Neural cell (in vitro differentiated cells): ENCODE results near the gene PER2. TPM values are rescaled to one million over a fixed set of nuclear protein-coding genes. Genes with fewer than 3 reads are reported as not detected.

Experiments
- H2AFZ ChIP-seq: fragments of 200-600, 300-800 bp; sonication (generic), shearing (Covaris generic); 2 replicates; pipeline ENCODE4 v1.6.0; 2014; ENCODE audit warnings: low read depth, mild to moderate bottlenecking, antibody characterized with exemption, low read length, moderate library complexity
- H3F3A ChIP-seq: fragments of 200-600 bp; shearing (Covaris generic); 2 replicates; pipeline ENCODE4 v1.6.1; 2016; ENCODE audit warnings: mild to moderate bottlenecking, moderate library complexity, mixed read lengths, antibody characterized with exemption, low read length; ENCODE audit not compliant: insufficient read depth, poor library complexity, severe bottlenecking
- H3K27ac ChIP-seq: fragments of 200-600, 300-800 bp; sonication (generic), shearing (Covaris generic); 2 replicates; pipeline ENCODE4 v1.5.1; 2014; ENCODE audit warnings: mild to moderate bottlenecking, low read length, moderate library complexity
- H3K27me3 ChIP-seq: fragments of 300-800, 200-600 bp; sonication (generic), shearing (Covaris generic); 2 replicates; pipeline ENCODE4 v1.6.0; 2014; ENCODE audit warnings: mild to moderate bottlenecking, low read depth, low read length, moderate library complexity; ENCODE audit not compliant: insufficient read depth
- H3K36me3 ChIP-seq: fragments of 300-800, 200-600 bp; sonication (generic), shearing (Covaris generic); 2 replicates; pipeline ENCODE4 v1.5.1; 2014; ENCODE audit warnings: mild to moderate bottlenecking, antibody characterized with exemption, low read length, moderate library complexity; ENCODE audit not compliant: insufficient read depth
- H3K4me2 ChIP-seq: fragments of 300-800, 200-600 bp; sonication (generic), shearing (Covaris generic); 2 replicates; pipeline ENCODE4 v1.6.0; 2014; ENCODE audit warnings: mild to moderate bottlenecking, low read length
- H3K4me3 ChIP-seq: fragments of 300-800, 200-600 bp; sonication (generic), shearing (Covaris generic); 2 replicates; pipeline ENCODE4 v1.5.1; 2014; ENCODE audit warnings: mild to moderate bottlenecking, low read length, moderate library complexity
- H3K79me2 ChIP-seq: fragments of 200-600 bp; shearing (Covaris generic); replicated peaks from 2 replicates; pipeline ENCODE4 v1.6.0; 2014; ENCODE audit warnings: mild to moderate bottlenecking, low read length, moderate library complexity; ENCODE audit not compliant: insufficient read depth
- H3K9ac ChIP-seq: fragments of 300-800, 200-600 bp; sonication (generic), shearing (Covaris generic); 2 replicates; pipeline ENCODE4 v1.6.1; 2016; ENCODE audit warnings: mild to moderate bottlenecking, low read length, mixed read lengths
- H3K9me2 ChIP-seq: fragments of 200-600 bp; shearing (Covaris generic); 2 replicates; pipeline ENCODE4 v1.6.1; 2016; ENCODE audit warnings: mild to moderate bottlenecking, low read length, mixed read lengths; ENCODE audit not compliant: insufficient read depth
- H3K9me3 ChIP-seq: fragments of 200-600, 300-800 bp; sonication (generic), shearing (Covaris generic); 2 replicates; pipeline ENCODE4 v1.6.1; 2016; ENCODE audit warnings: mild to moderate bottlenecking, mixed run types, low read length, moderate library complexity, mixed read lengths
- H4K20me1 ChIP-seq: fragments of 200-600 bp; shearing (Covaris generic); 2 replicates; pipeline ENCODE4 v1.6.1; 2016; ENCODE audit warnings: mild to moderate bottlenecking, mixed run types; ENCODE audit not compliant: insufficient read depth
- EP300 ChIP-seq: fragments of 450-650 bp; conservative IDR thresholded peaks from 2 replicates; pipeline ENCODE4 v1.6.1; 2014; ENCODE audit warnings: antibody characterized with exemption, mild to moderate bottlenecking, moderate library complexity; ENCODE audit not compliant: poor library complexity, severe bottlenecking
- EZH2 ChIP-seq: fragments of 200-600, 300-800 bp; shearing (Covaris generic), sonication (generic); IDR thresholded peaks from 2 replicates; pipeline ENCODE4 v1.6.1; 2014; ENCODE audit warnings: antibody characterized with exemption, low read length, borderline replicate concordance, mild to moderate bottlenecking; ENCODE audit not compliant: insufficient read depth, poor library complexity, severe bottlenecking
- MXI1 ChIP-seq: fragments of 450-650 bp; conservative IDR thresholded peaks from 2 replicates; pipeline ENCODE4 v1.6.1; 2014; ENCODE audit warnings: antibody characterized with exemption, mild to moderate bottlenecking; ENCODE audit not compliant: poor library complexity, severe bottlenecking
- POLR2AphosphoS5 ChIP-seq: IDR thresholded peaks from 2 replicates; pipeline ENCODE4 v1.6.1; 2012
- RAD21 ChIP-seq: fragments of 450-650 bp; conservative IDR thresholded peaks from 2 replicates; pipeline ENCODE4 v1.6.1; 2014; ENCODE audit warnings: antibody characterized with exemption, mild to moderate bottlenecking, moderate library complexity
- SMC3 ChIP-seq: fragments of 450-650 bp; conservative IDR thresholded peaks from 2 replicates; pipeline ENCODE4 v1.6.1; 2014; ENCODE audit warnings: antibody characterized with exemption, mild to moderate bottlenecking, moderate library complexity; ENCODE audit not compliant: poor library complexity
- TAF1 ChIP-seq: IDR thresholded peaks from 2 replicates; pipeline ENCODE4 v1.6.1; 2012; ENCODE audit warnings: low read depth
- polyA plus RNA-seq: library from polyadenylated mRNA; depleted of rRNA; stranded (reverse); fragments of >200 nt; gene quantifications from 2 replicates; pipeline ENCODE4 v1.2.3, GENCODE V29; 2014
- TF ChIP-seq, protein P1 (sequence below): IDR thresholded peaks from 2 replicates; pipeline ENCODE4 v1.6.1; 2012; ENCODE audit warnings: borderline replicate concordance
- TF ChIP-seq, protein P2 (sequence below): fragments of 450-650 bp; IDR thresholded peaks from 2 replicates; pipeline ENCODE4 v1.5.1; 2014; ENCODE audit warnings: antibody characterized with exemption, mild to moderate bottlenecking, moderate library complexity; ENCODE audit not compliant: poor library complexity, severe bottlenecking

PER2 gene
- polyA plus RNA-seq, 1 donor from 2014 or later: 3.2 TPM

DNA sequence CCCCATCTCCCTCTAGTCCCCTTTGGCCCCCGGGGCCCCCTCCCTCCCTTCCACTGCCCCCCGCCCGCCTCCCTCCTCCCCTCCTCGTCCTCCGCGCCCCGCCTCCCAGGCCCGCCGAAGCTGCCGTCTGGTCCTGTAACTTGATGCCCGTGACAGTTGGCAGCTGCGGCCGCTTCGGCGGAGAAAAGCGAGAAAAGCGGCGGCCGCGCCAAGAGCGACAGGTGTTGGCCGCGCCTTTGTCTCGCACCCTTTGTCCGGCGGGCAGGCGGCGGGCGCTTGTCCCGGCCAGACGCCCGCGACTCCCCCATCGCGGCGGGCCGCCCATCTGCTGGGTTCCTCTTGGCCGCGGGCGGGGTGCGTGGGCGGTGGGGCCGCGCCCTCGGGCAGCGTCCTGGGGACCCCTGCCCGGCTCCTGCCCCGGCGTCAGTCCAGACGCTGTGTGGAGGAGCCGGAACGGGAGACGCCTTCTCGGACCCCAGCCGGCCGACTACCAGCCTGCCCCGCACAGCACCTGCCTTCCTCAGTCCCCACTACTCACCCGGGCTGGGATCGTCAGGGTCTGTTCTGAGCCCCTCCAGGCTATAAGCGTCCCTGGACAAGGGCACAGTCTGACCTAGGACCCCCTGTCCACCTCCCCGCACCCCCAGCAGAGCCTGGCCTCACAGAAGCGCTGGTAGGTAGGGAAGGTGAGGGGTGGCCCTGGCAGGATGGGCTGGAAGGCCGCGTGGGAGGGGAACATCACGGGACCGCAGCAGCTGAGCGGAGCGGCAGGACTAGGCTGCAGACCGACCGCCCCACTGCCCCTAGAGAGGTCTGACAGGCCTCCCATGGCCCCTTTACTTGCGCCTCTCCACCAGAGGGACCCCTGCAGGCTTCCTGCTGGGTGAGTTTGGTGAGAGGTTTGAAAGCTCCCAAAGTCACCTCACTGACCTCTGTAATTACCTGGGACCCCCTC lies 47.4 kb downstream of the PER2 start:
- Histone ChIP-seq H3K79me2 (peaks cover 7% of the 10 kb centered on the region), H2AFZ (peak overlapping the region; percentile 73), H3F3A (no peaks in the 10 kb centered on the region), H3K36me3 (no peaks in the 10 kb centered on the region), H3K9ac (no peak overlapping the region), H3K4me2 (no peak overlapping the region), H3K9me2 (no peaks in the 10 kb centered on the region), H4K20me1 (no peaks in the 10 kb centered on the region), H3K27me3 (no peaks in the 10 kb centered on the region), H3K4me3 (peak overlapping the region; percentile 72), H3K27ac (no peak overlapping the region), H3K9me3 (no peaks in the 10 kb centered on the region)
- TF ChIP-seq SMC3 (no peak), RAD21 (no peak), EZH2 (no peak), EP300 (no peak), POLR2AphosphoS5 (no peak), MXI1 (no peak), TAF1 (no peak)
- TF ChIP-seq, protein P1, sequence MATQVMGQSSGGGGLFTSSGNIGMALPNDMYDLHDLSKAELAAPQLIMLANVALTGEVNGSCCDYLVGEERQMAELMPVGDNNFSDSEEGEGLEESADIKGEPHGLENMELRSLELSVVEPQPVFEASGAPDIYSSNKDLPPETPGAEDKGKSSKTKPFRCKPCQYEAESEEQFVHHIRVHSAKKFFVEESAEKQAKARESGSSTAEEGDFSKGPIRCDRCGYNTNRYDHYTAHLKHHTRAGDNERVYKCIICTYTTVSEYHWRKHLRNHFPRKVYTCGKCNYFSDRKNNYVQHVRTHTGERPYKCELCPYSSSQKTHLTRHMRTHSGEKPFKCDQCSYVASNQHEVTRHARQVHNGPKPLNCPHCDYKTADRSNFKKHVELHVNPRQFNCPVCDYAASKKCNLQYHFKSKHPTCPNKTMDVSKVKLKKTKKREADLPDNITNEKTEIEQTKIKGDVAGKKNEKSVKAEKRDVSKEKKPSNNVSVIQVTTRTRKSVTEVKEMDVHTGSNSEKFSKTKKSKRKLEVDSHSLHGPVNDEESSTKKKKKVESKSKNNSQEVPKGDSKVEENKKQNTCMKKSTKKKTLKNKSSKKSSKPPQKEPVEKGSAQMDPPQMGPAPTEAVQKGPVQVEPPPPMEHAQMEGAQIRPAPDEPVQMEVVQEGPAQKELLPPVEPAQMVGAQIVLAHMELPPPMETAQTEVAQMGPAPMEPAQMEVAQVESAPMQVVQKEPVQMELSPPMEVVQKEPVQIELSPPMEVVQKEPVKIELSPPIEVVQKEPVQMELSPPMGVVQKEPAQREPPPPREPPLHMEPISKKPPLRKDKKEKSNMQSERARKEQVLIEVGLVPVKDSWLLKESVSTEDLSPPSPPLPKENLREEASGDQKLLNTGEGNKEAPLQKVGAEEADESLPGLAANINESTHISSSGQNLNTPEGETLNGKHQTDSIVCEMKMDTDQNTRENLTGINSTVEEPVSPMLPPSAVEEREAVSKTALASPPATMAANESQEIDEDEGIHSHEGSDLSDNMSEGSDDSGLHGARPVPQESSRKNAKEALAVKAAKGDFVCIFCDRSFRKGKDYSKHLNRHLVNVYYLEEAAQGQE: no peak
- TF ChIP-seq, protein P2, sequence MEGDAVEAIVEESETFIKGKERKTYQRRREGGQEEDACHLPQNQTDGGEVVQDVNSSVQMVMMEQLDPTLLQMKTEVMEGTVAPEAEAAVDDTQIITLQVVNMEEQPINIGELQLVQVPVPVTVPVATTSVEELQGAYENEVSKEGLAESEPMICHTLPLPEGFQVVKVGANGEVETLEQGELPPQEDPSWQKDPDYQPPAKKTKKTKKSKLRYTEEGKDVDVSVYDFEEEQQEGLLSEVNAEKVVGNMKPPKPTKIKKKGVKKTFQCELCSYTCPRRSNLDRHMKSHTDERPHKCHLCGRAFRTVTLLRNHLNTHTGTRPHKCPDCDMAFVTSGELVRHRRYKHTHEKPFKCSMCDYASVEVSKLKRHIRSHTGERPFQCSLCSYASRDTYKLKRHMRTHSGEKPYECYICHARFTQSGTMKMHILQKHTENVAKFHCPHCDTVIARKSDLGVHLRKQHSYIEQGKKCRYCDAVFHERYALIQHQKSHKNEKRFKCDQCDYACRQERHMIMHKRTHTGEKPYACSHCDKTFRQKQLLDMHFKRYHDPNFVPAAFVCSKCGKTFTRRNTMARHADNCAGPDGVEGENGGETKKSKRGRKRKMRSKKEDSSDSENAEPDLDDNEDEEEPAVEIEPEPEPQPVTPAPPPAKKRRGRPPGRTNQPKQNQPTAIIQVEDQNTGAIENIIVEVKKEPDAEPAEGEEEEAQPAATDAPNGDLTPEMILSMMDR: no peak

DNA sequence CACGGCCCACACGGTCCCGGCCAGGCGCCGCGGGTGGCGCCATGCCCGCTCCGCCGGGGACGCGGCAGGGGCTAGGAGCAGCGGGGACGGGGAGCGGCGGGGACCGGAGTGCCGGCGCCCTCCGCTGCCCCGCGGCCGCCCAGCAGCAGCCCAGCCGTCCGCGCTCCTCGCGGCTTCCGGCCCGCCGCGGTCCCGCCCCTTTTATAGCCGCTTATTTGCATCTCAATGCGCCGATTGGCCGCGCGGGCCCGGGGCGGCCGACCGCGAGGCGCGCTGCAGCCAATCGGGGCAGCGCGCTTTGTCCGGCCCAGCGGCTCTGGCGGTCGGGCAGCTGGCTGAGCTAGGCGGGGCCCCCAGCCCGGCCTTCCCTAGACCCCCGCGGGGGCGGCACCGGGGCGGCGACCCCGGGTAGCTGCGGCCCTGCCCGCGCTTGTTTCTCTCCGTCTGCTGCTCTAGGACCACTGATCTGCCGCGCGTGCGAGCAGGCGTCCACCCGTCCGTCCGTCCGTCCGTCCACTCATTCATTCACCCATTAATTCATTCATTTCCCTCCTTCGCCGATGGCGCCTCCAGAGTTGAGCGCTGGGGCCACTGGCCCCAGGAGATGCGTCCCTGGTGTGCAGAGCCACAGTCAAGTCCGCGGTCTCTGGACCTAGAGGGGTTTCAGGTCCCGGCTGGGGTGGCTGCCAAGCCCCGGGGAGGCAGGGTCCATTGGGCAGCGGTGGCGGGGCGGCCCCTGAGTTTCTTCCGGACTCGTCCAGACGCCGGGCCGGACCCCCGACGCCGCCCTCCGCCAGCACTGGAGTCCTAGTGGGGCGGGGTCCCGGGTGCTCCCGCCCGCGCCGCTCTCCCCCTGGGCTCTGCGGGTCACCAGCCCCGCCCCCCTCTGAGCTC lies 48.3 kb downstream of the PER2 start, which contains the start of gene HES6:
TSS of gene HES6 (minus strand) at position 176 of the 894 bp plus-strand sequence. CDS start at position 43, 133 bp downstream.
- Histone ChIP-seq H3K4me3 (peak within 1 kb of the TSS; percentile 72), H3K27ac (peak within 1 kb of the TSS; percentile 65), H3K9me2 (no peaks in the 10 kb centered on the region), H3K36me3 (no peaks in the 10 kb centered on the region), H2AFZ (peak within 1 kb of the TSS; percentile 73), H4K20me1 (no peaks in the 10 kb centered on the region), H3K27me3 (no peaks in the 10 kb centered on the region), H3K9me3 (no peaks in the 10 kb centered on the region), H3F3A (no peaks in the 10 kb centered on the region), H3K79me2 (peaks cover 7% of the 10 kb centered on the region), H3K9ac (peak within 1 kb of the TSS; percentile 74), H3K4me2 (peak within 1 kb of the TSS; percentile 76)
- TF ChIP-seq TAF1 (no peak), EP300 (no peak), POLR2AphosphoS5 (peak; percentile 92), SMC3 (peak; percentile 55), MXI1 (peak; percentile 80), RAD21 (peak; percentile 52), EZH2 (no peak)
- TF ChIP-seq, protein P1: no peak
- TF ChIP-seq, protein P2: peak; percentile 51
